ENCODE measurements around the gene ATG4C. TPM values are rescaled to one million over a fixed set of nuclear protein-coding genes. Genes with fewer than 3 reads are reported as not detected.
"Not testable (repeated sequence)": the region's sequence is repeated elsewhere in the genome, so short reads cannot be mapped to it uniquely, and the experiment has no call there.

Gene ATG4C, protein sequence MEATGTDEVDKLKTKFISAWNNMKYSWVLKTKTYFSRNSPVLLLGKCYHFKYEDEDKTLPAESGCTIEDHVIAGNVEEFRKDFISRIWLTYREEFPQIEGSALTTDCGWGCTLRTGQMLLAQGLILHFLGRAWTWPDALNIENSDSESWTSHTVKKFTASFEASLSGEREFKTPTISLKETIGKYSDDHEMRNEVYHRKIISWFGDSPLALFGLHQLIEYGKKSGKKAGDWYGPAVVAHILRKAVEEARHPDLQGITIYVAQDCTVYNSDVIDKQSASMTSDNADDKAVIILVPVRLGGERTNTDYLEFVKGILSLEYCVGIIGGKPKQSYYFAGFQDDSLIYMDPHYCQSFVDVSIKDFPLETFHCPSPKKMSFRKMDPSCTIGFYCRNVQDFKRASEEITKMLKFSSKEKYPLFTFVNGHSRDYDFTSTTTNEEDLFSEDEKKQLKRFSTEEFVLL
- polyA plus RNA-seq: 29.1 TPM

GRCh38 chr1:62783736-62784508 lies at the start of gene ATG4C:
Gene ATG4C, plus strand, starts transcription at chr1:62784132. Its CDS starts 19,655 bp downstream, at chr1:62803787.
- Mint-ChIP-seq H3K27ac (no peak within 1 kb of the TSS), H3K4me3 (no peak within 1 kb of the TSS), H3K27me3 (no peaks in the 10 kb centered on the region), H3K9me3 (no peaks in the 10 kb centered on the region), H3K36me3 (no peaks in the 10 kb centered on the region), H3K4me1 (peaks cover 10 to 15% (median 13%) of the 10 kb centered on the region in 3 donors)

DNA sequence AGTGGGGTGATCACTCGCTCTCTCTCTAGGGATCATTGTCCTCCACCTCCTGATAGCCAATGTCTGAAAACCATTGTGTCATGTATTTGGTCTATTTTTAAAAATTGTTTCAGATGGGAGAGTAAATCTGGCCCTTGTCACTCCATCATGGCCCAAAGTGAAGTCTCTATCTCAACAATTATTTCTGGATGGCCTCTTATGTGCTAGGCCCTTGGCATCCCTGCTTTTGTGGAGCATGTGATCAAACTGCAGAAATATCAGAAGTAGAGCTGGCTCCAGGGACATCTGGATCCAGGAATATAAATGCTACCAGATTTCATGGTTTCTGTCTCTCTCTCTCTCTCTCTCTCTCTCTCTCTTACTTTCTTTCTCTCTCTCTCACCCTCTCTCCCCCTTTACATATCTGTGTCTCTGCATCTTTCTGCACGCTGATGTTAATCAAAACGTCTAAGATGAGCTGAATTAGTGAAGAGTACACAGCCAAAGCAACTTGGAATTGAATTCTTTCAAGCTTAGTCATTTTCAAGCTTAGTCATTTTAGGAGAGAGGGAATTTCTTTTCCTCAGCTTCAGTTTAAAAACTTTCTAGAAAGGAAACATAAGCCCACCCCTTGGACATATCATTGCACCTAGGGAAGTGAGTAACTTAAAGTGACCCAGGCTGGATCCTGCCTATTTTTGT lies 48.3 kb upstream of the ATG4C start:
- Mint-ChIP-seq H3K27ac (no peak overlapping the region), H3K4me1 (peaks cover under 1 to 7% (median 3%) of the 10 kb centered on the region in 3 donors), H3K36me3 (no peaks in the 10 kb centered on the region)

DNA sequence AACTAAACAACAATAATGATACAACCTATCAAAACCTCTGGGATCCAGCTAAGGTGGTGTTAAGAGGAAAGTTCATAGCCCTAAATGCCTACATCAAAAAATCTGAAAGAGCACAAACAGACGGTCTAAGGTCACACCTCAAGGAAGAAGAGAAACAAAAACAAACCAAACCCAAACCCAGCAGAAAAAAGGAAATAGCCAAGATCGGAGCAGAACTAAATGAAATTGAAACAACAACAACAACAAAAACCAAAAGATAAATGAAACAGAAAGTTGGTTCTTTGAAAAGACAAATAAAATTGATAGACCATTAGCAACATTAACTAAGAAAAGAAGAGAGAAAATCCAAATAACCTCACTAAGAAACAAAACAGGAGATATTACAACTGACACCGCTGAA lies 43.2 kb upstream of the ATG4C start:
- H3K27me3 Mint-ChIP-seq, H3K9me3 Mint-ChIP-seq, H3K36me3 Mint-ChIP-seq: not testable (repeated sequence)
- Mint-ChIP-seq H3K4me1 (peaks cover 2 to 14% (median 9%) of the 10 kb centered on the region in 3 donors), H3K27ac (peak overlapping the region in 1 of 3 donors; percentile 67), H3K4me3 (peak overlapping the region in 3 of 4 donors; percentile 4 to 14 (median 13))

More for the DNA sequence above, 48.3 kb upstream of the ATG4C start:
- Mint-ChIP-seq H3K27me3 (peaks cover 2% of the 10 kb centered on the region), H3K4me3 (no peak overlapping the region), H3K9me3 (peaks cover 0 to 3% (median 2%) of the 10 kb centered on the region in 3 donors)

- Mint-ChIP-seq H3K4me1 (peaks cover 2 to 16% (median 9%) of the 10 kb centered on the region in 3 donors), H3K4me3 (no peak overlapping the region), H3K27ac (no peak overlapping the region), H3K36me3 (no peaks in the 10 kb centered on the region), H3K27me3 (peaks cover 3% of the 10 kb centered on the region), H3K9me3 (peaks cover 0 to 3% (median 2%) of the 10 kb centered on the region in 3 donors)
These were observed 39.0 kb upstream of the ATG4C start for GRCh38 chr1:62744611-62745577.

- Mint-ChIP-seq H3K27me3 (peaks cover 3% of the 10 kb centered on the region), H3K4me3 (no peak overlapping the region), H3K4me1 (peaks cover 0 to 4% (median 0%) of the 10 kb centered on the region in 3 donors), H3K9me3 (no peaks in the 10 kb centered on the region), H3K36me3 (no peaks in the 10 kb centered on the region), H3K27ac (no peak overlapping the region)
These were observed 37.7 kb upstream of the ATG4C start for GRCh38 chr1:62746086-62746808.

DNA sequence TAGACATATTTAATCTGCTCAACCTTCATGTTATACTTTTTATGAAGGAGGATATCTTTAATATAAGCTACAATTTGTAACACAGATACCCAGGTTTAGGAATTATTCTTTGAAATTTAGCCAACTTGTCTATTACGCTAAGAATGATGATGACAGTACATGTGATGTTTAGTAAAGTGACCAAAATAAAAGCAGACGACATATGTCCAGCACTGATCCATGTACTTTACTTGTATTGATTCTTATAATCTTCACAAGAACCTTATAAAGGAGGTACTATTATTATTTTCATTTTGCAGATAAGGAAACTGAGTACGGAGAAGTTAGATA lies 37.2 kb upstream of the ATG4C start:
- Mint-ChIP-seq H3K4me1 (peaks cover 0 to 4% (median 0%) of the 10 kb centered on the region in 3 donors), H3K4me3 (no peak overlapping the region), H3K9me3 (no peaks in the 10 kb centered on the region), H3K27me3 (peaks cover 2% of the 10 kb centered on the region), H3K27ac (no peak overlapping the region), H3K36me3 (no peaks in the 10 kb centered on the region)

DNA sequence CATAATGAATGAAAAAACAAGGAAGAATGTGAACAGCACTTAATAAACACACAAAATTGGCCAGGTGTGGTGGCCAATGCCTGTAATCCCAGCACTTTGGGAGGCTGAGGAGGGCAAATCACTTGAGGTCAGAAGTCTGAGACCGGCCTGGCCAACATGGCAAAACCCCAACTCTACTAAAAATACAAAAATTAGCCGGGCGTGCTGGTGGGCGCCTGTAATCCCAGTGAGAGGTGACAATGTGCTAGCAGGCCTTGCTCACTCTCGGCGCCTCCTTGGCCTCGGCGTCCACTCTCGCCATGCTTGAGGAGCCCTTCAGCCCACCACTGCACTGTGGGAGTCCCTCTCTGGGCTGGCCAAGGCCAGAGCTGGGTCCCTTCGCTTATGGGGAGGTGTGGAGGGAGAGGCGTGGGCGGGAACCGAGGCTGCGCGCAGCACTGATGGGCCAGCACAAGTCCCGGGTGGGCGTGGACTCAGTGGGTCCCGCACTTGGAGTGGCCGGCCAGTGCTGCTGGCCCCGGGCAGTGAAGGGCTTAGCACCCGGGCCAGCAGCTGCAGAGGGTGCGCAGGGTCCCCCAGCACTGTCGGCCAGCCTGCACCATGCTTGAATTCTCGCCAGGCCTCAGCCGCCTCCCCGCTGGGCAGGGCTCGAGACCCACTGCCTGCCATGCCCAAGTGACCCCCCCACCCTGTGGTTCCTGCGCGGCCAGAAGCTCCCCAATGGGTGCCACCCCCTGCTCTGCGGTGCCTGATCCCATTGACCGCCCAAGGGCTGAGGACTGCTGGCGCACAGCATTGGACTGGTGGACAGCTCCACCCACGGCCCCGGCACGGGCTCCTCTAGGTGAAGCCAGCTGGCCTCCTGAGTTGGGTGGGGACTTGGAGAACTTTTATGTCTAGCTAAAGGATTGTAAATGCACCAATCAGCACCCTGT lies 30.6 kb upstream of the ATG4C start:
- no peaks in the 10 kb centered on the region for H3K27me3 Mint-ChIP-seq
- H3K36me3 Mint-ChIP-seq: no peaks in the 10 kb centered on the region
- no peaks in the 10 kb centered on the region for H3K9me3 Mint-ChIP-seq
- H3K27ac Mint-ChIP-seq: peak overlapping the region in 1 of 3 donors; percentile 78
- H3K4me1 Mint-ChIP-seq: no peaks in the 10 kb centered on the region
- no peak overlapping the region for H3K4me3 Mint-ChIP-seq

GRCh38 chr1:62754938-62755337 lies 29.0 kb upstream of the ATG4C start:
- not testable (repeated sequence) for H3K27me3 Mint-ChIP-seq, H3K4me1 Mint-ChIP-seq, H3K27ac Mint-ChIP-seq, H3K36me3 Mint-ChIP-seq, H3K9me3 Mint-ChIP-seq, H3K4me3 Mint-ChIP-seq

- not testable (repeated sequence) for H3K9me3 Mint-ChIP-seq, H3K4me1 Mint-ChIP-seq, H3K4me3 Mint-ChIP-seq, H3K27me3 Mint-ChIP-seq, H3K27ac Mint-ChIP-seq, H3K36me3 Mint-ChIP-seq
These were observed 27.6 kb upstream of the ATG4C start for GRCh38 chr1:62756255-62756884.

- H3K4me1 Mint-ChIP-seq, H3K9me3 Mint-ChIP-seq, H3K36me3 Mint-ChIP-seq, H3K27me3 Mint-ChIP-seq, H3K4me3 Mint-ChIP-seq: not testable (repeated sequence)
- peak overlapping the region in 2 of 3 donors; percentile 31 to 46 for H3K27ac Mint-ChIP-seq
These were observed 24.6 kb upstream of the ATG4C start for GRCh38 chr1:62759232-62759875.

GRCh38 chr1:62760021-62760782 lies 23.7 kb upstream of the ATG4C start:
- not testable (repeated sequence) for H3K27me3 Mint-ChIP-seq, H3K4me1 Mint-ChIP-seq, H3K4me3 Mint-ChIP-seq, H3K36me3 Mint-ChIP-seq, H3K9me3 Mint-ChIP-seq
- peak overlapping the region in 1 of 3 donors; percentile 43 for H3K27ac Mint-ChIP-seq
